RWPE2 (cell line): ENCODE measurements around the gene TTC38.

Source experiments
- ATAC-seq: fragments of 200-7000 bp; cut with Tn5 transposase; 3 replicates; pipeline ENCODE4 v1.9.1; 2021; ENCODE audit warnings: low read depth
- DNase-seq: peaks from one replicate; pipeline ENCODE4 v3.0.0-alpha.2; 2020; ENCODE audit warnings: low spot score
- H3K27ac ChIP-seq: fragments of 450-650 bp; 2 replicates; pipeline ENCODE4 v1.5.1; 2017; ENCODE audit warnings: mild to moderate bottlenecking; ENCODE audit not compliant: poor library complexity, severe bottlenecking
- H3K27me3 ChIP-seq: fragments of 250-450 bp; sonication (Bioruptor Pico); 2 replicates; pipeline ENCODE4 v1.5.1; 2021; ENCODE audit warnings: mild to moderate bottlenecking, moderate library complexity; ENCODE audit not compliant: insufficient read depth, poor library complexity, severe bottlenecking
- H3K36me3 ChIP-seq: fragments of 250-450 bp; sonication (Bioruptor Pico); 2 replicates; pipeline ENCODE4 v1.5.1; 2020; ENCODE audit warnings: low read depth, mild to moderate bottlenecking, moderate library complexity
- H3K4me1 ChIP-seq: fragments of 250-450 bp; sonication (Bioruptor Pico); 2 replicates; pipeline ENCODE4 v1.5.1; 2021; ENCODE audit warnings: mild to moderate bottlenecking, moderate library complexity; ENCODE audit not compliant: insufficient read depth, poor library complexity, severe bottlenecking
- H3K4me3 ChIP-seq: fragments of 250-450 bp; sonication (Bioruptor Pico); 2 replicates; pipeline ENCODE4 v1.5.1; 2021; ENCODE audit warnings: mild to moderate bottlenecking, moderate library complexity; ENCODE audit not compliant: severe bottlenecking
- H3K9me3 ChIP-seq: fragments of 250-450 bp; sonication (Bioruptor Pico); 2 replicates; pipeline ENCODE4 v1.5.1; 2021; ENCODE audit warnings: mild to moderate bottlenecking, moderate library complexity; ENCODE audit not compliant: severe bottlenecking
- TF ChIP-seq, protein P1 (sequence below): fragments of 450-650 bp; IDR thresholded peaks from one replicate; pipeline ENCODE4 v1.5.1; 2017; ENCODE audit warnings: mild to moderate bottlenecking, moderate library complexity; ENCODE audit not compliant: poor library complexity, severe bottlenecking

Gene TTC38

DNA sequence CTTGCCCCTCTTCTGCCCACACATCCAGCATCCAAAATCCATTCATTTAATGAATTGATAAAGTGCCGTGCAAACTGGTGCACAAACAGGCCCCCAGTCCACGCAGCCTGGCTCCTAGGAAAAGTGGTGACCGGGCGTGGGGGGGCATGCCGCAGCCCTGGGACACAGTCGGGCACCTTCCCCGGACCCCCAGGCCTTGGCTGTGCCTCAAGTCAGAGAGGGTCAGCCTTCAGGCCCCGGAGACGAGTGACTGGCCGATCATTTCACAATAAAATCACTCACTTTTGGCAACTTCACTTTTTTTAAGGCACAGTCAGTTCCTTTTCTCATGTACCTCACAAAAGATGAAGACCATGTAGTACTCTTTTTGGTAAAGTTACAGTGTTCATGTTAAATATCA lies 25.7 kb upstream of the TTC38 start:
- no peaks in the 10 kb centered on the region for H3K27me3 ChIP-seq
- H3K9me3 ChIP-seq: no peaks in the 10 kb centered on the region
- H3K4me3 ChIP-seq: no peak overlapping the region
- H3K36me3 ChIP-seq: peaks cover 4% of the 10 kb centered on the region; the same call in 1 of the 2 replicates
- DNase-seq (no peak), ATAC-seq (no peak)
- H3K4me1 ChIP-seq: no peaks in the 10 kb centered on the region
- no peak overlapping the region for H3K27ac ChIP-seq
- TF ChIP-seq, protein P1, sequence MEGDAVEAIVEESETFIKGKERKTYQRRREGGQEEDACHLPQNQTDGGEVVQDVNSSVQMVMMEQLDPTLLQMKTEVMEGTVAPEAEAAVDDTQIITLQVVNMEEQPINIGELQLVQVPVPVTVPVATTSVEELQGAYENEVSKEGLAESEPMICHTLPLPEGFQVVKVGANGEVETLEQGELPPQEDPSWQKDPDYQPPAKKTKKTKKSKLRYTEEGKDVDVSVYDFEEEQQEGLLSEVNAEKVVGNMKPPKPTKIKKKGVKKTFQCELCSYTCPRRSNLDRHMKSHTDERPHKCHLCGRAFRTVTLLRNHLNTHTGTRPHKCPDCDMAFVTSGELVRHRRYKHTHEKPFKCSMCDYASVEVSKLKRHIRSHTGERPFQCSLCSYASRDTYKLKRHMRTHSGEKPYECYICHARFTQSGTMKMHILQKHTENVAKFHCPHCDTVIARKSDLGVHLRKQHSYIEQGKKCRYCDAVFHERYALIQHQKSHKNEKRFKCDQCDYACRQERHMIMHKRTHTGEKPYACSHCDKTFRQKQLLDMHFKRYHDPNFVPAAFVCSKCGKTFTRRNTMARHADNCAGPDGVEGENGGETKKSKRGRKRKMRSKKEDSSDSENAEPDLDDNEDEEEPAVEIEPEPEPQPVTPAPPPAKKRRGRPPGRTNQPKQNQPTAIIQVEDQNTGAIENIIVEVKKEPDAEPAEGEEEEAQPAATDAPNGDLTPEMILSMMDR: no peak

DNA sequence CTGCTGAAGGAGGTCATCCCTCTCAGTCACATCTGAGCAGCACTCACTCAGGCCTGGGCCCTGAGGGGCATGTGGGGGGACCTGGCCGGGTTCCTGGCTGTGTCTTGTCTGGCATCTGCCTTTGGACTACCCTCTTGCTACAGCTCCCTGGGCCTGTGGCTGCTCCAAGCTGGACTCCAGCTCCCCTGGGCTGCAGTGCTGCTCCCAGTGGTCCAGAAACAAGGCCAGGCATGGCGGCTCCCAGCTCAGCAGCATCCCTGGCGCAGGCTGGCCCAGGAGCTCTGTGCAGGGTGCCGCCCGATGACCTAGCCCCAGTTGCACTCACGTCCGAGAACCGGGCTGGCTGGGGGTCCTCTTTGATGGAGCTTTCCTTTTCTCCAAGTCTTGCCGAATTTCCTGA lies 23.0 kb upstream of the TTC38 start:
- no peak overlapping the region for H3K27ac ChIP-seq
- H3K27me3 ChIP-seq: no peaks in the 10 kb centered on the region
- no peaks in the 10 kb centered on the region for H3K4me1 ChIP-seq
- H3K4me3 ChIP-seq: no peak overlapping the region
- ATAC-seq (no peak; the same call in 2 of the 3 replicates), DNase-seq (no peak)
- TF ChIP-seq, protein P1: no peak
- H3K36me3 ChIP-seq: peaks cover 4% of the 10 kb centered on the region; the same call in 1 of the 2 replicates
- H3K9me3 ChIP-seq: no peaks in the 10 kb centered on the region

DNA sequence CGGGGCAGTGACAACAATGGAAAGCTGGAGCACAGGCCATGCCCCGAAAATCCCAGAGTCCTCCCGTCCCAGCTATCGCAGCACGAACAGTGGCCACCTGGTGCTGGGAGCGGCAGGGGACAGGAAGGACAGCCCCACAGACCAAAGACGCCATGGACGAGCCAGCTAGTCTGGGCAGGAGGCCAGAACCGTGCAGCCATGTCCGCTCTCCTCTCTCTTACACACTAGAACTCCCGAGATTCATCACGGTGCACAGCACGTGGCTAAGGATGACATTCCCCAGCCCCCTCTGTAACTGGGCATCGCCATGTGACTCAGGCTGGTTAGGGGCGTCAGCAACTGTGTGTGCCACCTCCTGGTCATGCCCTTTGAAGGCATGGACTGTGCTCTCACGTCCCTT lies 22.3 kb upstream of the TTC38 start:
- Histone ChIP-seq H3K27ac (no peak overlapping the region), H3K36me3 (peaks cover 4% of the 10 kb centered on the region; the same call in 1 of the 2 replicates), H3K27me3 (no peaks in the 10 kb centered on the region), H3K9me3 (no peaks in the 10 kb centered on the region), H3K4me1 (no peaks in the 10 kb centered on the region), H3K4me3 (no peak overlapping the region)
- TF ChIP-seq, protein P1: no peak
- DNase-seq (no peak), ATAC-seq (no peak)

DNA sequence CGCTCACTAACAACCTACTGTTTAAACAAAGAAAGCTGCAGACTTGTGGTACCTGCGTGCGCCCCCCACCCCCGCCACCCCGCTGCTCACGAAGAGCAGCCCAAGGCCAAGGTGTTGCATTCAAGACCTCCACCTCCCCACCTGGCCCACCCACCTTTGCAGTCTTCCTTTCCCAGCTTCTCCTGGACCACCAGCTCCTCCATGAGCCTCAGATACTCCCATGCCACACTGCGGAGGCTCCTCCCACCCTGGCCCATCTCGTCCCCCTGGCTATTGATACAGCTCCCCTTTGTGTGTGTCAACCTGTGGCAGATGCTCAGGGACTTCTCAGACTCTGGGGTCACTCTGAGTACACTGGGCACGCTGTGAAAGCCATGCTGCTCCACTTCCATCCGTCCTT lies 21.6 kb upstream of the TTC38 start:
- TF ChIP-seq, protein P1: no peak
- Histone ChIP-seq H3K27me3 (no peaks in the 10 kb centered on the region), H3K9me3 (no peaks in the 10 kb centered on the region), H3K4me3 (no peak overlapping the region), H3K4me1 (peaks cover 1% of the 10 kb centered on the region), H3K27ac (no peak overlapping the region), H3K36me3 (peaks cover 4% of the 10 kb centered on the region; the same call in 1 of the 2 replicates)
- no peak for DNase-seq
- no peak for ATAC-seq

DNA sequence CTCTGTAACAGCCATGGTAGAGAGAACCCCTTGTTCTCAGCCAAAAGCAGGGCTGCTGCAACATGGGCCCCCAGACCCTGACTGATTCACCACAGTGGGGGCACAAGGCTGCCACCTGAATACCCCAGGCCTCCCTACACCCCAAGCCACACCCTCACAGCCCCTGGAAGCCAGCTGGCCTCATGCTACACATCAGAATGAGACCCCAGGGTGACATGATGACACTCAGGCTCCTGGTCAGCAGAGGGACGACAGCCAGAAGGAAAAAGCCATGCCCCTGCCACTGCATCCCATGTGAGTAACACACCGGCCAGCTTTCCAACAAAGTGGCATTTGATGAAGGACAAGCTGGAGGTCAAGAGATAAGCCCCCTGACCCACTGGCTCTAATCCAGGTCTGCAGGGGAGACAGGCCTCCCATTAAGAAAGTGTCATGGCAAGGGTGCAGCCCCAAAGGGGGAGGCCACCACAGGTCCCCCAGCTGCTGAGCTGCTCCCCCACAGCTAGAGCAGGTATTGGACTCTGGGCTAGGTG lies 20.3 kb upstream of the TTC38 start:
- Histone ChIP-seq H3K36me3 (peaks cover 13% of the 10 kb centered on the region), H3K9me3 (no peaks in the 10 kb centered on the region), H3K4me1 (peaks cover 15% of the 10 kb centered on the region), H3K27ac (no peak overlapping the region), H3K4me3 (no peak overlapping the region), H3K27me3 (no peaks in the 10 kb centered on the region)
- no peak for DNase-seq
- no peak for ATAC-seq
- TF ChIP-seq, protein P1: no peak
